Stomach smooth muscle (tissue), 2 donors: Measurements from ENCODE around the gene LRIG2.

ENCODE experiments used
- H3K27ac ChIP-seq: one replicate; pipeline ENCODE4 v1.7.0; 2013; ENCODE audit warnings: mild to moderate bottlenecking, low read length, inconsistent platforms
- H3K27me3 ChIP-seq, 2 donors: one replicate each; pipeline ENCODE4 v1.7.0; 2013; ENCODE audit warnings: low read length in 2 of 2; ENCODE audit not compliant: insufficient read depth in 2 of 2, control insufficient read depth in 1 of 2
- H3K36me3 ChIP-seq, 2 donors: one replicate each; pipeline ENCODE4 v1.7.0; 2013; ENCODE audit warnings: low read length in 2 of 2; ENCODE audit not compliant: control insufficient read depth in 2 of 2, insufficient read depth in 2 of 2
- H3K4me1 ChIP-seq: one replicate; pipeline ENCODE4 v1.7.0; 2013; ENCODE audit warnings: low read length; ENCODE audit not compliant: control insufficient read depth, insufficient read depth
- H3K4me3 ChIP-seq, 2 donors: one replicate each; pipeline ENCODE4 v1.7.0; 2013; ENCODE audit warnings: low read length in 2 of 2
- H3K9ac ChIP-seq, 2 donors: one replicate each; pipeline ENCODE4 v1.7.0; 2013; ENCODE audit warnings: low read length in 2 of 2, mild to moderate bottlenecking in 1 of 2
- H3K9me3 ChIP-seq, 2 donors: one replicate each; pipeline ENCODE4 v1.7.0; 2013; ENCODE audit warnings: low read length in 2 of 2; ENCODE audit not compliant: control insufficient read depth in 2 of 2
- donor health status: healthy.
- donor health status: Pancreatic carcinoma.

The LRIG2 gene

GRCh38 chr1:113168946-113169345, 95.9 kb downstream of the LRIG2 start:
- H3K4me1 ChIP-seq: no peaks in the 10 kb centered on the region
- H3K27ac ChIP-seq: no peak overlapping the region
- no peaks in the 10 kb centered on the region for H3K36me3 ChIP-seq
- no peak overlapping the region for H3K9ac ChIP-seq
- peaks cover 0 to 3% of the 10 kb centered on the region in 2 donors for H3K9me3 ChIP-seq
- H3K4me3 ChIP-seq: no peak overlapping the region
- H3K27me3 ChIP-seq: no peaks in the 10 kb centered on the region

DNA sequence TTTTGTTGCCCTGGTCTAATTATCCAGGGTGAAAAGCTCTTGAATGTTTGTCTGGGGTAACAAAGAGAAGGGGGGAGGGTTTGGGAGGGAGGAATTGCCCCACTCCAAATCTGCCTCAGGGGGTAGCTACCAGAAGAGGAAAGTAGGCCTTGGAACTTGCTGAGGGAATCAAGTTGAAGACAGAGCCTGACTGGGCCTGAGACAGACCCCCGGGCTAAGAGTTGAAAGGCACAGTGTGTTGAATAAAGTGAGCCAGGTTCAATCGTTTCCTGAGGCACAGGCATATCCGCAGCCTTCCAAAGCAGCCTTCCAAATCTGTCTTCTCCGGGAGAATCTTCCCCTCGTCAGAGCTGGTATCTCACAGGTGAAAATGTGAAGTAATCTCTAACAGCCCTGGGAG, 96.6 kb downstream of the LRIG2 start:
- no peaks in the 10 kb centered on the region for H3K4me1 ChIP-seq
- peaks cover 0 to 3% of the 10 kb centered on the region in 2 donors for H3K9me3 ChIP-seq
- H3K27ac ChIP-seq: no peak overlapping the region
- no peak overlapping the region for H3K4me3 ChIP-seq
- H3K27me3 ChIP-seq: no peaks in the 10 kb centered on the region
- no peaks in the 10 kb centered on the region for H3K36me3 ChIP-seq
- H3K9ac ChIP-seq: no peak overlapping the region

GRCh38 chr1:113170519-113170918, 97.5 kb downstream of the LRIG2 start:
- Histone ChIP-seq H3K9ac (no peak overlapping the region), H3K36me3 (no peaks in the 10 kb centered on the region), H3K27ac (no peak overlapping the region), H3K4me3 (no peak overlapping the region), H3K4me1 (no peaks in the 10 kb centered on the region), H3K9me3 (peaks cover 0 to 3% of the 10 kb centered on the region in 2 donors), H3K27me3 (no peaks in the 10 kb centered on the region)

GRCh38 chr1:113178106-113178505, 105.1 kb downstream of the LRIG2 start:
- Histone ChIP-seq H3K9me3 (peaks cover 0 to 3% of the 10 kb centered on the region in 2 donors), H3K4me3 (no peak overlapping the region), H3K36me3 (no peaks in the 10 kb centered on the region), H3K9ac (no peak overlapping the region), H3K4me1 (no peaks in the 10 kb centered on the region), H3K27ac (no peak overlapping the region), H3K27me3 (no peaks in the 10 kb centered on the region)

GRCh38 chr1:113178522-113178921, 105.5 kb downstream of the LRIG2 start:
- Histone ChIP-seq H3K4me1 (no peaks in the 10 kb centered on the region), H3K4me3 (no peak overlapping the region), H3K36me3 (no peaks in the 10 kb centered on the region), H3K27ac (no peak overlapping the region), H3K27me3 (no peaks in the 10 kb centered on the region), H3K9ac (no peak overlapping the region), H3K9me3 (no peaks in the 10 kb centered on the region)
